Breast epithelium (tissue), 3 donors: ENCODE data around the gene MAGED2.

Experiments used
- CTCF ChIP-seq, 3 donors: fragments of 450-650 bp; IDR thresholded peaks; one replicate each; pipeline ENCODE4 v1.5.1; 2016 to 2017; ENCODE audit warnings: antibody characterized with exemption in 3 of 3, mild to moderate bottlenecking in 3 of 3, moderate library complexity in 3 of 3
- POLR2A ChIP-seq: fragments of 450-650 bp; IDR thresholded peaks from one replicate; pipeline ENCODE4 v1.6.1; 2016; ENCODE audit warnings: antibody characterized with exemption, mild to moderate bottlenecking, moderate library complexity
- POLR2AphosphoS5 ChIP-seq, 3 donors: sonication (generic); formaldehyde crosslinking; IDR thresholded peaks; one replicate each; pipeline ENCODE4 v1.6.1; 2017; ENCODE audit warnings: antibody characterized with exemption in 3 of 3

- TF ChIP-seq CTCF (IDR thresholded peaks at IDR 0.05) (no peak), POLR2AphosphoS5 (IDR thresholded peaks at IDR 0.05) (no peak), POLR2A (no peak)
Observed at GRCh38 chrX:54786967-54787366, 20.6 kb upstream of the MAGED2 start.
